K562 (cell line): ENCODE data around the gene ZNF2. TPM values are rescaled to one million over a fixed set of nuclear protein-coding genes. Genes with fewer than 3 reads are reported as not detected.
A peak's percentile ranks its signal among the peaks of the same experiment; 100 is the strongest.

Experiments used
- CHD7 ChIP-seq: fragments of 200-600 bp; sonication (generic); IDR thresholded peaks from one replicate; pipeline ENCODE4 v1.6.1; 2012; ENCODE audit warnings: mild to moderate bottlenecking, low read depth, low read length, inconsistent platforms
- DMBX1 ChIP-seq: fragments of 250-450 bp; sonication (Bioruptor Pico); IDR thresholded peaks from 2 replicates; pipeline ENCODE4 v1.8.0; 2022; ENCODE audit warnings: inconsistent platforms, mild to moderate bottlenecking, moderate library complexity, borderline replicate concordance
- HDAC2 ChIP-seq: fragments of 450-650 bp; IDR thresholded peaks from 2 replicates; pipeline ENCODE4 v1.6.1; 2016; ENCODE audit warnings: mild to moderate bottlenecking
- LCOR ChIP-seq: sonication (generic); formaldehyde crosslinking; IDR thresholded peaks from 2 replicates; pipeline ENCODE4 v1.8.0; 2022; ENCODE audit warnings: mild to moderate bottlenecking, missing genetic modification reagents
- MTA1 ChIP-seq: fragments of 450-650 bp; IDR thresholded peaks from 2 replicates; pipeline ENCODE4 v1.6.1; 2017; ENCODE audit warnings: borderline replicate concordance
- PKNOX1 ChIP-seq: fragments of 450-650 bp; IDR thresholded peaks from 2 replicates; pipeline ENCODE4 v1.6.1; 2016
- POLR2AphosphoS5 ChIP-seq: IDR thresholded peaks from 2 replicates; pipeline ENCODE4 v1.6.1; 2011; ENCODE audit warnings: mild to moderate bottlenecking, low read depth, low read length, moderate library complexity; ENCODE audit not compliant: control insufficient read depth, insufficient read depth
- SIN3A ChIP-seq, 2 experiments: fragments of 150-350 bp in 1 of 2; IDR thresholded peaks; 2 replicates each; pipeline ENCODE4 v1.6.1; 2011 to 2016; ENCODE audit warnings: borderline replicate concordance in 2 of 2, low read depth in 2 of 2, low read length in 2 of 2, mild to moderate bottlenecking in 2 of 2, moderate library complexity in 2 of 2; ENCODE audit not compliant: control insufficient read depth in 1 of 2
- SMARCE1 ChIP-seq: fragments of 450-650 bp; IDR thresholded peaks from 2 replicates; pipeline ENCODE4 v1.7.1; 2016; ENCODE audit warnings: mild to moderate bottlenecking
- TCF7 ChIP-seq: sonication (generic); IDR thresholded peaks from 2 replicates; pipeline ENCODE4 v1.6.1; 2016; ENCODE audit warnings: antibody characterized with exemption, borderline replicate concordance
- ZFP1 ChIP-seq: fragments of 450-650 bp; formaldehyde crosslinking; IDR thresholded peaks from 2 replicates; pipeline ENCODE4 v1.4.0; 2020; ENCODE audit warnings: mild to moderate bottlenecking, mixed read lengths
- ZFP36 ChIP-seq: fragments of 150-350 bp; IDR thresholded peaks from 2 replicates; pipeline ENCODE4 v1.6.1; 2018; ENCODE audit warnings: low read length, low read depth; ENCODE audit not compliant: partially characterized antibody
- ZNF277 ChIP-seq: fragments of 250-450 bp; sonication (Bioruptor Pico); IDR thresholded peaks from 2 replicates; pipeline ENCODE4 v1.8.0; 2022; ENCODE audit warnings: inconsistent platforms, mild to moderate bottlenecking, moderate library complexity, borderline replicate concordance
- ZNF436 ChIP-seq: fragments of 250-450, 450-650 bp; sonication (Bioruptor Pico); formaldehyde crosslinking; IDR thresholded peaks from 2 replicates; pipeline ENCODE4 v1.7.0; 2020; ENCODE audit warnings: mild to moderate bottlenecking
- polyA plus RNA-seq, 8 experiments: library from polyadenylated mRNA; depleted of rRNA in 4 of 8; stranded (reverse) in 5 of 8; unstranded in 3 of 8; fragments of >200 nt; fragmentation: Nextera tagmentation in 2 of 8; fragmentation: Illumina TruSeq in 1 of 8; extraction: Ambion mirVana in 2 of 8; extraction: Trizol in 1 of 8; gene quantifications; 2 replicates each; pipeline versions ENCODE4 v1.2.1 to v1.2.3, GENCODE V29; 2011 to 2014; ENCODE audit warnings: inconsistent platforms in 1 of 8, missing spikeins in 1 of 8
- total RNA-seq, 7 experiments: library from RNA; depleted of rRNA in 6 of 7; stranded (reverse); fragments of >200 nt in 6 of 7; fragmentation: Illumina TruSeq in 2 of 7; extraction: Trizol in 2 of 7; gene quantifications; 2 replicates each; pipeline versions ENCODE4 v1.2.1 to v1.2.3, GENCODE V29; 2011 to 2021; ENCODE audit warnings: low replicate concordance in 1 of 7

ZNF2 gene
- total and polyA plus RNA-seq, 9 of the 15 experiments (the other 6 are each of a cell fraction or from before 2014, with no cell fraction given): 1.6 to 4.5 (median 3.4) TPM

- TF ChIP-seq CHD7: no peak
- 0 out of 2 replicates have a peak, but pooled peaks have one; percentile 20 for TF ChIP-seq SMARCE1
- TF ChIP-seq DMBX1 (CRISPR knock-in tag): no peak
- no peak for TF ChIP-seq MTA1
- peak; percentile 76 for TF ChIP-seq ZNF436
- peak in 1 of 2 experiments; percentile 14; a peak in 1 of 4 replicates for TF ChIP-seq SIN3A (IDR thresholded peaks at IDR 0.05; ENCODE audit: borderline replicate concordance in 2 of 2, control insufficient read depth in 1 of 2, low read depth in 2 of 2, low read length in 2 of 2)
- no peak for TF ChIP-seq ZFP1 (CRISPR knock-in tag)
- TF ChIP-seq PKNOX1: no peak
- TF ChIP-seq POLR2AphosphoS5: no peak
- 0 out of 2 replicates have a peak, but pooled peaks have one; percentile 30 for TF ChIP-seq LCOR (CRISPR knock-in tag)
- no peak for TF ChIP-seq ZNF277 (CRISPR knock-in tag)
- peak; percentile 98 for TF ChIP-seq ZFP36
- no peak for TF ChIP-seq TCF7
- TF ChIP-seq HDAC2: peak; percentile 82
These were observed 605 bp downstream of the ZNF2 start (continued) for GRCh38 chr2:95166065-95166763.
